Renal cortical epithelial cell (primary cell): ENCODE measurements around the gene ADAMTS19. TPM values are rescaled to one million over a fixed set of nuclear protein-coding genes. Genes with fewer than 3 reads are reported as not detected.
"Not testable (repeated sequence)": the region's sequence is repeated elsewhere in the genome, so short reads cannot be mapped to it uniquely, and the experiment has no call there.

Experiments
- DNase-seq: peaks from one replicate; pipeline ENCODE4 v3.0.0-alpha.2; 2011; ENCODE audit warnings: low read depth
- total RNA-seq: library from RNA; depleted of rRNA; stranded (reverse); fragments of >200 nt; gene quantifications from 2 replicates; pipeline ENCODE4 v1.2.3, GENCODE V29; 2014

ADAMTS19 gene, protein sequence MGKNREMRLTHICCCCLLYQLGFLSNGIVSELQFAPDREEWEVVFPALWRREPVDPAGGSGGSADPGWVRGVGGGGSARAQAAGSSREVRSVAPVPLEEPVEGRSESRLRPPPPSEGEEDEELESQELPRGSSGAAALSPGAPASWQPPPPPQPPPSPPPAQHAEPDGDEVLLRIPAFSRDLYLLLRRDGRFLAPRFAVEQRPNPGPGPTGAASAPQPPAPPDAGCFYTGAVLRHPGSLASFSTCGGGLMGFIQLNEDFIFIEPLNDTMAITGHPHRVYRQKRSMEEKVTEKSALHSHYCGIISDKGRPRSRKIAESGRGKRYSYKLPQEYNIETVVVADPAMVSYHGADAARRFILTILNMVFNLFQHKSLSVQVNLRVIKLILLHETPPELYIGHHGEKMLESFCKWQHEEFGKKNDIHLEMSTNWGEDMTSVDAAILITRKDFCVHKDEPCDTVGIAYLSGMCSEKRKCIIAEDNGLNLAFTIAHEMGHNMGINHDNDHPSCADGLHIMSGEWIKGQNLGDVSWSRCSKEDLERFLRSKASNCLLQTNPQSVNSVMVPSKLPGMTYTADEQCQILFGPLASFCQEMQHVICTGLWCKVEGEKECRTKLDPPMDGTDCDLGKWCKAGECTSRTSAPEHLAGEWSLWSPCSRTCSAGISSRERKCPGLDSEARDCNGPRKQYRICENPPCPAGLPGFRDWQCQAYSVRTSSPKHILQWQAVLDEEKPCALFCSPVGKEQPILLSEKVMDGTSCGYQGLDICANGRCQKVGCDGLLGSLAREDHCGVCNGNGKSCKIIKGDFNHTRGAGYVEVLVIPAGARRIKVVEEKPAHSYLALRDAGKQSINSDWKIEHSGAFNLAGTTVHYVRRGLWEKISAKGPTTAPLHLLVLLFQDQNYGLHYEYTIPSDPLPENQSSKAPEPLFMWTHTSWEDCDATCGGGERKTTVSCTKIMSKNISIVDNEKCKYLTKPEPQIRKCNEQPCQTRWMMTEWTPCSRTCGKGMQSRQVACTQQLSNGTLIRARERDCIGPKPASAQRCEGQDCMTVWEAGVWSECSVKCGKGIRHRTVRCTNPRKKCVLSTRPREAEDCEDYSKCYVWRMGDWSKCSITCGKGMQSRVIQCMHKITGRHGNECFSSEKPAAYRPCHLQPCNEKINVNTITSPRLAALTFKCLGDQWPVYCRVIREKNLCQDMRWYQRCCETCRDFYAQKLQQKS
- total RNA-seq = 0.30 TPM in 1 of 2 replicates, not detected in the other

GRCh38 chr5:129459777-129460671, at the start of gene ADAMTS19:
Gene ADAMTS19 (plus strand): TSS chr5:129460298. CDS start chr5:129460392, 94 bp downstream.
- peak; percentile 11 for DNase-seq

- DNase-seq = no peak
These were observed 49.6 kb upstream of the ADAMTS19 start for GRCh38 chr5:129410488-129410887.

DNA sequence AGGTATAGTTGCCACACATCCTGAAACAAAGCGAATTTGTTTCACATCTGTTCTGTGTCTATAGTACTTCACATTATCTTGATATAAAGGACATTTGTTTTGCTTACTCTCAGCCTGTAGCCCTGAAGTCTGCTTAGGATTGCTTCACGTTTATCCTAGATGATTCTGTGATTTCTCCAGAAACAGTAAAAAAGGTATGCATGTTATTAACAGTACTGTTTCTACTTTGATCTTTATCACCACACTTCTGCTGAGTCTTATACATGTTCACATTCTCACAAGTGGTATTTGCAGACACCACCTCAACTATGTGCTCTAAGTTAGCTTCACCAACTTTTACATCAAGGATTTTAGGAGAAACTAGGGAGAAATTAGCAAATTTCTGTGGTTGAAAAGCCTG, 47.4 kb upstream of the ADAMTS19 start:
- DNase-seq = no peak

DNA sequence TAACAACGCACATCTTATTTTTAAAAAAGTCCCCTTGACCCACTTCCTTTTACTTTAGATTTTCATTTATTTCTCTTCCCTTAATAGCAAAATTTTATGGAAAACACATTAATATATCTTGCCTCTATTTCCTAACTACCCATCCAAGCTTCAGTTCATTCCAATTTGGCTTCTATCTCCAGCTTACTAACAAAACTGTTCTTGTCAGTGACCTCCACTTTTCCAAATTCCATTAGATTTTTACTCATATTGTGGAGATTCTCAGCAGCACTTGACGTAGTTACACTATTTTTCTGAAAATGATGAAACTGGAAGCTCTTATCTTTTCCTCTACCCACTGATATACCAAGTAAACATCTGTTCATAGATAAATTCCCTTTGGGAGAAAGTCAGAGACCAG, 46.5 kb upstream of the ADAMTS19 start:
- DNase-seq = no peak

DNA sequence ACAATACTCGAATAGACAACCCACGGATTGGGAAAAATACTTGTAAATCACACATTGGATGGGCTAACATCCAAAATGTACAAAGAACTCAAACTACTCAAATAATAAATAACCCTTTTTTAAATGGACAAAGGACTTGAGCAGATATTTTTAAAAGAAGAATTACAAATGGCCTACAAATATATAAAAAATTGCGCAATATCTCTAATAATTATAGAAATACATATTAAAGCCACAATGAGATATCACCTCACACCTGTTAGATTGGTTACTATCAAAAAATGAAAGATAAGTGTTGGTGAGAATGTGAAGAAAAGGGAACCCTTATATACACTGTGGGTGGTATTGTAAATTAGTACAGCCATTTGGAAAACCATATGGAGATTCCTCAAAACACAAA, 40.8 kb upstream of the ADAMTS19 start:
- no peak for DNase-seq

- no peak for DNase-seq
These were observed 35.1 kb upstream of the ADAMTS19 start for GRCh38 chr5:129425031-129425430.

- DNase-seq = no peak
These were observed 34.0 kb upstream of the ADAMTS19 start for GRCh38 chr5:129426071-129426470.

DNA sequence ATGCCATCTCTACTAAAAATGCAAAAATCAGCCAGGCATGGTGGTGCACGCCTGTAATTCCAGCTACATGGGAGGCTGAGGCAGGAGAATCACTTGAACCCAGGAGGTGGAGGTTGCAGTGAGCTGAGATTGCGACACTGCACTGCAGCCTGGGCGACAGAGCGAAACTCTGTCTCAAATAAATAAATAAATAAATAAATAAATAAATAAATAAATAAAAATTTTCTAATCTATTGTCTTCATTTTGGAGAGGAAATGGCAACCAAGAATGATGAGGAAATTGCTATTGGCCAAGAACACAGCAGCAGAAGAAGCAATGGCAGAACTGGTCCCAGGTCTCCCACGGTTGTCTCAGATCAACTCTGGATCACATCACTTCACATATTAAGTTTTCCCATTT, 31.5 kb upstream of the ADAMTS19 start:
- not testable (repeated sequence) for DNase-seq

- DNase-seq = no peak
These were observed 28.7 kb upstream of the ADAMTS19 start for GRCh38 chr5:129431406-129431805.

DNA sequence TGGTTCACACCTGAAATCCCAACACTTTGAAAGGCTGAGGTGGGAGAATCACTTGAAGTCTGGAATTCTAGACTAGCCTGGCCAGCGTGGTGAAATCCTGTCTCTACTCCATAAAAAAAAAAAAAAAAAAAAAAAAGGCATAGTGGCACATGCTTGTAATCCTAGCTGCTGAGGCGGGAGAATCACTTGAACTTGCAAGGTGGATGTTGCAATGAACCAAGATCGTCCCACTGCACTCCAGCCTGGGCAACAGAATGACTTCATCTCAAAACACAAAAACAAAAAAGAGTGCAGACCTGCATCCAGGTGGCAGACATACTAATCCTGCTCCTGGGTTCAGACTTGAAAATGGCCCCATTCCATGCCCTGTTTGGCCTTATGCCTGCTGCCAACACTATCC, 21.8 kb upstream of the ADAMTS19 start:
- no peak for DNase-seq

- DNase-seq = no peak
These were observed 19.7 kb upstream of the ADAMTS19 start for GRCh38 chr5:129440424-129440823.

- DNase-seq = no peak
These were observed 19.0 kb upstream of the ADAMTS19 start for GRCh38 chr5:129441096-129441495.

DNA sequence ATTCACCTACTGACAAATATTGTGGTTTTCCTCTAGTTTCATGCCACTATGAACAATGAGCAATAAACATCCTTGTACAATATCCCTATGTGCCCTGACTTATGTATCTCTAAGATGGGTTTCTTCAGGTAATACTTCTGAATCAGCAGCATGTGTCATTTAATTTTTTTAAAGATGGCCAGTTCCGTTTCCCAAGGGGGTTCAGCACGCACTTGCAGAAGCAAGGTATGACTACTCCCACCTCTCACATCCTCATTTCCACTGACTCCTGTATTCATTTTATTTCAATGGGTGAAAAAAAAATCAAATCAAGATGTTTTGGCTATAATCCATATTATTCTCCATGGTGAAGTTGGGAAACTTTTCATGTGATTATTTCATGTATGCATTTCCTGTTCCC, 14.7 kb upstream of the ADAMTS19 start:
- no peak for DNase-seq

GRCh38 chr5:129447968-129448367, 12.1 kb upstream of the ADAMTS19 start:
- no peak for DNase-seq

DNA sequence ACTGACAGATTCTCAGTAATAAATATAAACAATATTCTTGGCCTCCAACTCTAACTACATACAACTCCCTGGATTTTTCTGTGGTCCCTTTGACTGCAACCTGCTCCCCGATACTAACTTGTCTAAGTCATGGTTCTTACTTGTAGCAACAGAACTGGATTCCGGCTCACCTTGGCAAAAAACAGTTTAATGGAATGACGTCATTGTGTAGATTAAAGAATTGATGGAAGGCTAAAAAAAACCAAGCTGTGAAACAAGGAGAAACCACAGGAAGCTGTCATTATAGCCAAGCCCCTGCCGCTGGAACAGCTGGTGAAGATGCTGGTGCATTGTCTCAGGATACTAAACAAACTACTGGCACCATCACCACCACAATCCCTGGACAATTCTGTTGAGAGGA, 11.4 kb upstream of the ADAMTS19 start:
- DNase-seq = no peak

DNA sequence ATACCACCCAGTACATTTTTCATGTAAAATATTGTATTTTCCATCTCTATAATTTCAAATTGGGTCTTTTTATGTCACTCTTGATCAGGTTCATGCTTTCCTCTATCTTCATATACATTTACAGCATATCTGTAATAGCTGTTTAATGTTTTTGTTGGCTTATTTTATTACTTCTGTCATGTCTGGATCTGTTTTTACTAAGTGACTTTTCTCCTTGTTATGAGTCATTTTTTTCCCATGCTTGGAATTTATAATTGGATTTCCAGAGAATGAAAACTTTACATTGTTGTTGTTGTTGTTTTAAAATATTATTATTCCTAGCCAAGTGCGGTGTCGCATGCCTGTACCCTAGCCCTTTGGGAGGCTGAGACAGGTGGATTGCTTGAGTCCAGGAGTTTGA, 5.6 kb upstream of the ADAMTS19 start:
- DNase-seq = no peak

- no peak for DNase-seq
These were observed 685 bp upstream of the ADAMTS19 start for GRCh38 chr5:129459450-129459776.

DNA sequence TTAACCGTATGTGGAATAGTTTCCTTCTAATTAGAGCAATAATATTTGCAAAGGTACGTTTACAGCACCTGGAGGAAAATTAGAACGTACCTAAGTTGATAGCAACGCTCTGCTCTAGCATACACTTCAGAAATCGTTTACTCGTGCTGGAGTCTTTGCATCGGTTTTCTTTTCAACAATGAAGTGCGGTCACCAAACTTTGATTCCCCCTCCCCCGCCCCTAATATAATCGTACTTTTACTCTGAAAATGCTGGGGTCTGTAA, 506 bp downstream of the ADAMTS19 start:
- DNase-seq = peak; percentile 3

GRCh38 chr5:129460936-129461710, 1.0 kb downstream of the ADAMTS19 start:
- DNase-seq = peak; percentile 11

DNA sequence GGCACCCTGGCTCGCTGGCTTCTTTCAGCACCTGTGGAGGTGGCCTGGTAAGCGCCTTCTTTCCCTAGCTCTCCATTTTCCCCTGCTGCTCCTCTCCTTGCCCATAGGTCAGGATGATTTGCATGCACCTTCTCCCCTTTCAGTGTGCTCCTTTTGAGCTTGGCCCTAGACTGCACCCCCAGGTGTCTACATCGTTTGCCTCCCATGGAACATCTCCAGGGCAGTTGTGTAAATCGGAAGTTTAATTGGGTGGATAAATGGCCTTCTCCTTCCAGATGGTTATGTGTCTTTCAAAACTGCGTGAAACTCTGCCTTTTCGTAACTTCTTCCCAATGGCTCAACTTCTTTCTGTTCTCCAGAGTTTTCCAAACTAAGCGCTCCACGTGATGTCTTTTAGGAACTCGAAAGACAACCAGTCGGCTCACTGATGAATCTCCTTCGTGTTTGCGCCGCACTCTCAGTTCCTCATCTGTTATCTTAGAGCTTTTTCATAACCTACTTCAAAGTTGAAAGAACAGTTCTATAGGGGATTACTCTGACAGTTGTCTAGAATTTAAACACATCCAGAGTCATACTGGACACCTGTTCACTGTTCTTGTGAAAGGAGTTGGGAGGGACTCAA, 1.7 kb downstream of the ADAMTS19 start:
- DNase-seq = no peak
